Measurements from ENCODE around the gene BRPF1.
"Not testable (repeated sequence)": the region's sequence is repeated elsewhere in the genome, so short reads cannot be mapped to it uniquely, and the experiment has no call there.

BRPF1 gene

DNA sequence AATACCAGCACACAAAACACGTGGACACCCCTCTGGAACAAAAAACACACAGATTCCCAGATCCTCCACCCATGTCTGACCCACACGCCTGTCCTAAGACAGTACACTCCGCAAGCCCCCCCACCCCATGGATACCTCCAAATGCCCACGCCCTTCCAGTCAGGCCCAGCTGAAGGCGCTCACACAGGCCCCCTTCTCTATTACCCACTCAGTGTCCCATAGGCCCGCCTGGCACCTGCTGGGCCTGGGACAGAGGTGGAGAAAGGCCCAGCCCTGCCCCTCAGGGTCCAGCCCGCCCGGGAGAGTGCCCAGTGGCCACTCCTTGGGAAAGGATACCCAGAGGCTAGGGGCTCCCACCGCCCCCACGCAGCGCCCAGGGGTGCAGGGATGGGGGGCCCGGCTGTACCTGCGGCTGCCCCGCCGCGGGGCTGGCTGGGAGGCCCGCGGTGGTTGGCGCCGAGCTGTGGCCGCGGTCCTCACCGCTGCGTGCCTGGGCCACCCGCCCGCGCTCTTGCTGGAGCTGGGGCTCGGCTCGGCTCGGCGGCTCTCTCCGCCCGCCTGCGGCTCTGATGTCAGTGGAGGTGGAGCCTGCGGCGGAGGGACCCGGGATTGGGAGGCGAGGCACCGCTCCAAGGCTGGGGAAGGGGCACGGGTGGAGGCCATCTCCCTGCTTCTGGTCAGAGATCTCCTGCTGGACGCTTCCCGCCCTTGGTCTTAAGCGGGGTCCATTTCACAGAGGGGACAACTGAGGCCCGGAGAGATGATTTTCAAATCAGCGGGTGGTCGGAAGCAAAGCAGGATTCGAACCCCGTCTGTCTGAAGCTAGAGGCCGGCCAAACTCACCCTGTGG is 38.1 kb downstream of the BRPF1 start, which contains the start of gene CAMK1:
TSS of gene CAMK1 (minus strand) at position 522 of the 850 bp plus-strand sequence. CDS start 2,198 bp downstream, outside the sequence.
- peak; percentile 67 to 74 for DNase-seq

DNA sequence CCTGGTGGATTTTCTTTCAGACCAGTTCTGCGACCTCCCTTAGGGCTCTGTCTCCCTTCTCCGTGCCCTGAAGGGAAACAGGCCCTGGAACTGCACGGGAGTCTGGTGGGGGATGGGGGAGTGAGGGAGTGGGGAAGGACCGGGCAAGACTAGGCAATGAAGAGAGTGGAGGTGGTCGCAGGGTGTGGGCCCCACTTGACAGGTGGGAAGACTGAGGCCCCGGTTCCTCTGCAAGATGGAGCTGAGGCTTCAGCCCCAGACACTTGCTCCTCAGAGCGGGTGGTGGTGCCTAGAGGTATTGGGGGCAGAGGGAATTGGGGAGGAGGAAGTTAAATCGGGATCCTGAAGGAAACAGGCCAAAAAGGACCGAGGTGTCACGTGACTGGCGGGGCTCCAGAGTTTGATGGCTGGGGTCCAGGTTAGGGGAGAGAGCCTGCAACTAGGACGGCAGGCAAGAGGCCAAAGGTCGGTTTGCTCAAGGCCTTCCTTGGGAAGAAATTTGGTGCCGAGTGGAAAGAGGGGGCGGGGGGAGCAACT is 38.8 kb downstream of the BRPF1 start:
- no peak for DNase-seq

DNA sequence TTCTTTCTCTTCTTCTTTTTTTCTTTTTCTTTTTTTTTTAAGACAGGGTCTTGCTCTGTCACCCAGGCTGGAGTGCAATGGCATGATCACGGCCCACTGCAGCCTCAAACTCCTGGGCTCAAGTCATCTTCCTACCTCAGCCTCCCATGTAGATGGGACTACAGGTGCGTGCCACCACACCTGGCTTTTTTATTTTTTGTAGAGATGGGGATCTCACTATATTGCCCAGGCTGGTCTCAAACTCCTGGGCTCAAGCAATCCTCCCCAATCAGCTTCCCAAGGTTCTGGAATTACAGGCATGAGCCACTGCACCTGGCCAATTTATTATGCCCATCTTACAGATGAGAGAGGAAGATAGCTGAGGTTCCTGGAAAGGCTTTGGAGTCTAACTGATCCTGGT is 39.5 kb downstream of the BRPF1 start:
- not testable (repeated sequence) for DNase-seq

DNA sequence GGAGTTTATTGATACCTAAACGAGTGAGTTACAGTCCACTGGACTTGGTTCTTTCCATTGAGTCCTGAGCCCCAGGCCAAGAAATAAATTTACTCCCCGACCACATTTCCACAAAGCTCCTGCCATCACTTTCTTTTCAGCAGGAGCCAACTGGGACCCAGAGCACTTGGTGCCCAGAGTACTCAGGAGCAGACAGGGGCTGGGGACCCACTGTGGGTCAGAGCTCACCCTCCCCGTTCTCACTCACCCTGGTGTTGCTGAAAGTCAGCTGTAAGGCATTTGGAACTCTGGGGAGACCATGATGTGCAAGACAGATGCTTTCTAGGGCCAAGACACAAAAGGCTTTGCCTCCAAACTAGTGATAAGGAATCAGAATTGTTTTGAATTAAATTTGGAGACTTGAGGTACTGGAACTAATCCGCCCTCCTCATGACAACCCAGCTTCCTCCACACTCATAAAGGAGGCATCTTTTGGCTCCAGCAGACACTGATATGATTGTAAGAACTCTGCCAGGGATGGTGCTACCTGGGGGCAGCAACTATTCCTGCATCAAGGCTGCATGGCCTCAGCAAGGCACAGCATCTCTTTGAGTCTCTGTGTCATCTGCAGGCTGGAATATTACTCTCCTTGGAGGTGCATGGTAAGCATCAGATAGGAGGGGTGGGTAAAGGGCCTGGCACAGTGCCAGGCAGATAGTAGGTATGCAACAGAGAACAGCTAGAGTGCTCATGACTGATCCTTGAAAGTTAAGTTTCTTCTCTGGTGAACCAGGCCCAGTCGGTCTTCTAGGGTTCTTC is 45.6 kb downstream of the BRPF1 start:
- DNase-seq: no peak

DNA sequence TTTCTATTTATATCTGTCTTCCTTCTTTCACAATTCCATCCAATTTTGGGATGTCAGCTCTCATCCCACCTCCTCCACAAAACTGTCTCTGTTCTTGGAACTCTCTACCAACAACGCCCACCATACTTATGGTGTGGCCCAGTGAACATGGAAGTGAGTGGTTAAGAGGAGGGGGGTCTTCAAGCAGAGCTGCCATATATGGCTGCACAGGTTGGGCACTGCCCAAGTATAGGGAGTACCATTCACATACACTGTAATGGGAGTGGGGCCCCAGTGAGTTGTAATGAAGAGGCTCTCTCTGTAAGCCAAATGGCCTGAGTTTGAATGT is 46.1 kb downstream of the BRPF1 start:
- peak in 1 of 2 donors; percentile 26 for DNase-seq

DNA sequence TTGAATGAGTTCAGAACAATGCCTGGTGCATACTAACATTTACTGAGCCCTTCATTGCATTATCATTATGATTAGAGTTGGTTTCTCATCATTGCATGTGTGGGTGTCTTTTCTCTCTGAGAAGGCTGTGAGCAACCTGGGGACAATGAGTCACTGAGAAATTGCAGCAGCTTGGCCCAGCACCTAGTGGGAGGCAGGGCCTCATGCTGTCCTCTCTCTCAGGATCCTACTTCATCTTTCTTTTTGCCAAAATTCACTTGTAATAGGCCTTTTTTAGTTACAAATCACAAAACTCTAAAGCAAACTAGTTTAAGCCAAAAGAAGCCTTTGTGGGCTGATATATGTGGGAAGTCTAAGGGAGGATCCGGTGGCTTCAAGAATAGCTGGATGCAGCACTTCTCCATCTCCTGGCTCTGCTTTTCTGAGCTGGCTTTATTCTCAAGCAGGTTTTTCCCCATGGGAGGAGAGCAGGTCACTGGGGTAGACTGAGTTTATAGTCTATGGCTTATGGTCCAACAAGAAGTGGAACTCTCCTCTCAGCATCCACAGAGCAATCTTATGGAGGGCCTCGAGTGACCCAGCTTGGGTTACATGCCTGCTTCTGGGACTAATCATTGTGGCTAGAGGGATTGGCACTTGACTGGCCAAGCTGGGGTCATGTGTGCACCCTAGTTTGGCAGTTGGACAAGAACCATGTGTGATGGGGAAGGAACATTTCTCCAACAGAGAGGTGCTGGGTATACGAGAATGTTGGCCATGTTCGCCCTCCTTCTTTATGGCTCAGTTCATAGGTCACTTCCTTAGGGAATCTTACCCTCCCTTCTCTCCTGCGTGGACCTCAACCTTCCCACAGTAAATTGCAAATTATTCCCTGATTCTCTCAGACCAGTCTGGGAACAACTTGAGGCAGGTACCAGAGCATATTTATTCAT is 46.9 kb downstream of the BRPF1 start:
- peak in 1 of 2 donors; percentile 48 for DNase-seq

DNA sequence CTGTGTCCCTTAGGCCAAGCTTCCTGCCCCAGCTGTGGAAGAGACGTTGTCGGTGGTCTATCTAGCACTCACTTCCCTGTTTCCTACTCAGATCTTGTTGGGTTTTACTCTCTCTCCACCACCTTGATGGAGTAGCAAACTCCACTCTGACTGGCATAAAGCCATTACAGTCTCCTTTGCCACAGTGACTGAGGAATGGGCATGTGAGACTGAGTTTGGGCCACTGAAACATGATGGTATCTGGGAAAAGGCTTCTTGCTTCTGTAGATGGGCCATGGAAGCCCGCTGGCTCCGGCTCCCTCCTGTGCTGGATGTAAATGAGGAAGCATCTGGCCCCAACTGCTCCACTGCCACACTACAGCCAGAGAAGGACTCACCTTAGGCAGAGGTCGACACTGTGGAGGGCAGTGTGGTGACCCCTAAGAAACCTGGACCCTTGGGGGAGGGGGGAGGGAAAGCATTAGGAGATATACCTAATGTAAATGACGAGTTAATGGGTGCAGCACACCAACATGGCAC is 47.6 kb downstream of the BRPF1 start:
- no peak for DNase-seq

DNA sequence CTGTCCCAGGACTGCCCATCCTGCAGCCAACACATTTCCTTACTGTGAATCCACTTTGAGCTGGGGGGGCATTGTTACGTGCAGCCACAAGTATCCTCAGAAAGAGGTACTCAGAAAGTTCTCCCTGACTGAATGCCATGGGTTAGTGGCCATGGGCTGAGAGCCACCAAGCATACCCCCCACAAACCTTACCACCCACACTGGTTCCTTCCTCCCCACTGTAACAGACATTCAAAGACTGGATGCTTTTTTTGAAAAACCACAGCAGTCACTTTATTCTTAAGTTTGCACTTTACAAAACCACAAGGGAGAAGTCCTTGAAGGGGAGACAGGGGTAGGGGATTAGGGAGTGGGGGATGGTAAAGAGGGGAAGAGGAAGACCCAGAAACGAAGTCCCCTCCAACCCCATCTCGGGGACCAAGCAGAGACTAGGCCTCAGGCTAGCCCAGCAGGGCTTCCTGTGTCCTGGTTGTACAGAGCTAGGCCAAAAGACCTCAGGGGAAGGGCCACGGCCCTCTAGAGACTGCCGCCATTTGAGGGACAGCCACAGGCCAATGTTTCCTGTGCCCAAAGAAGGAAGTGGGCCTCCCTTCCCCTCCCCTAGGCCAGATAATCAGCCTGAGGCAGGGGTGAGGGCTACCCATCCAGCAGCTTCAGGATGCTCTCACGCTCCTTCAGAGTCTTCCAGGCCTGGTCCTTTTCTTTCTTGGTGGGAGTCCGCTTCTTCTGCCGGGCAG is 48.4 kb downstream of the BRPF1 start:
- DNase-seq: no peak

DNA sequence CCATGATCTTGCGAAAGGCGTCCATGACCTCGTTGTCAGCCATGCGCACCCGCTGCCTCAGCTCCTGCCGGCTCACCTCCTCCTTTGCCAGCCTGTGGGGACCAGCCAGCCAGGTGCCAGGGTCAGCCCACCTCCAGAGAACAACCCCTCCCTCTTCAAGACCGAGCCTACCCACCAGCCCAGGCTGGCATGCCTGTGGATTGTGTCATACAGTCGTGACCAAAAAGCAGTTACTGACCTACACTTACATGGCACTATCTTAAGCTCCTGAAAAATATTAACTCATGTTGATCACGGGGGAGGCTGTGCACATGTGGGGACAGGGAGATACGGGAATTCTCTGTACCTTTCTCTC is 48.9 kb downstream of the BRPF1 start:
- no peak for DNase-seq

DNA sequence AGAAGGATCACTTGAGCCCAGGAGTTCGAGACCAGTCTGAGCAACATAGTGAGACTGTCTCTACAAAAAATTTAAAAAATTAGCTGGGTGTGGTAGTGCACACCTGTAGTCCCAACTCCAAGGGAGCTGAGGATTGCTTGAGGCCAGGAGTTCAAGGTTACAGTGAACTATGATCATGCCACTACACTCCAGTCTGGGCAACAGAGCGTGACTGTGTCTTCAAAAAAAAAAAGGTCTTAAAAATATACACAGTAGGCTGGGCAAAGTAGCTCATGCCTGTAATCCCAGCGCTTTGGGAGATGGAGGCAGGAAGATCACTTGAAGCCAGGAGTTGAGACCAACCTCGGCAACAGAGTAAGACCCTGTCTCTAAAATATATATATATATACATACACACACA is 49.4 kb downstream of the BRPF1 start:
- DNase-seq: no peak

DNA sequence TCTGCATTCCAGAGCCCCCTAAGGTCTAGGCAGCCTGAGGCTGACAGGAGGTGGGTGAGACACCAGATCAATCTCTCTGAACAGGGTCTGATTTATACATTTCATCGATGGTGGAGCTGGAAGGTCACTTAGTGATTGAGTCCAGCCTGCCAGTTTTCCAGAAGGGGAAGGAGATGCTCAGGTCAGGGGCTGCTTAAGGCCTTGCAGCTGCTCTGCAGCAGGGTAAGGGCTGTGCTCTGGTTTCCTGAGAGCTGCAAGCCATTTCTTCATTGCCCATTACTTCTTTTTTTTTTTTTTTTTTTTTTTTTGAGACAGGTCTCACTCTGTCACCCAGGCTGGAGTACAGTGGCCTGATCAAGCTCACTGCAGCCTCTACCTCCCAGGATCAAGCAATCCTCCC is 50.0 kb downstream of the BRPF1 start:
- DNase-seq: no peak

DNA sequence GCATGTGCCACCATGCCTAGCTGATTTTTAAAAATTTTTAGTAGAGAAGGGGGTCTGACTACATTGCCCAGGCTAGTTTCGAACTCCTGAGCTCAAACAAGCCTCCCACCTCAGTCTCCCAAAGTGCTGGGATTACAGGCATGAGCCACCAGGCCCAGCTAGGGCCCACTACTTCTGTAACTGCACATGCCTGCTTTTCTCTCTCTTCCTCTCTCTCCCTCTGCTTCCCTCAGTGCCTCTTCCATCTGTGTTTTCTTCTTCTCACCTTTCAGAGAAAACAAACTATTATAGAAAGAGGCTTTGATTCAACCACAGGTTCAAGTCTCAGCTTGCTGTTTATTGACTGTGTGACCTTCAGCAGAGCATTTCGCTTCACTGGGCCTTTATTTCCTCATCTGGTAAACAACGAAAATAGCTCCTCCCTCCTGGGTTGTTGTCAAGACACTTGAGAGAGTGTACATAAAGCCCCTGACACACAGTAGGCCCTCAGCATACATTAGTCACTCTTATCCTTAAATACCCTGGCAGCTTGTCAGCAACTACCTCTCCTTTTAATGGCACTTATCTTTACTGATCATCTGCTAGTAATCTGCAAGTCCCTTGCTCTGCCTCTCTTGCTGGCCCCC is 50.6 kb downstream of the BRPF1 start:
- DNase-seq: no peak

DNA sequence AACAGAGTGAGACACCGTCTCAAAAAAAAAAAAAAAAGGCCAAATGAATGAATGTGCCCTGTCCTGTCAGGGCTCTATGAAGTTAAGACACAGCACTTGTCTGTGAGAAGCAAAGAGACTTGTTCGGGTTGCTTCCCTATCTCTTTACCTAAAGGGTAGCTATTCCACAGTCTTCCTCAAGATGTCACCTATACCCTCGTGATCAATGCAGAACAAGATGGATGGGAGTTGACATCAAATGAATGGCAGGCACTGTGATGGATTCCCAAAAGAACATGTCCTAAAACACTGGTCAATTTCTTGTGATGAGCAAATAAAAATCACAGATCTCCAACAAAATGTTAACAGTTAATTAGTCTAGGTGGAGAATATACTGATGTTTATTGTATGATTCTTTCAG is 51.2 kb downstream of the BRPF1 start:
- DNase-seq: no peak

DNA sequence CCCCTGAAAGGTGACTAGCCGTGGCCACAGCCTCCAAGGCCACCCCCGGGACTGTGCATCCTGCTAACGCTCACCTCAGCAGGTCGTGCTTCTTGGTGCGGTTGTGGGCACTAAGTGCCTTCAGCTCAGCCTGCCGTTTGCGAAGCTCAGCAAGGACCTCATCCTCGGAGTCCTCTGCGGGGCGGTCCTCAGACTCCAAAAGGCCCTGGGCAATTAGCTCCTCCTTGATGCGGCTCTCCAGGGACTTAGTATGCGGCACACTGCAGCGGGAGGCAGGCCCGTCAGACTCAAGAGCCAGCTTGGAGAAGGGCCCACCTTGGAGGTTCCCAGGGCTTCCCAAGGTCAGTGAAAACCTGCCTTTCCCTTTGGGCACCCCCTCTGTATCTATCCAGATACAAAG is 52.4 kb downstream of the BRPF1 start:
- DNase-seq: no peak

DNA sequence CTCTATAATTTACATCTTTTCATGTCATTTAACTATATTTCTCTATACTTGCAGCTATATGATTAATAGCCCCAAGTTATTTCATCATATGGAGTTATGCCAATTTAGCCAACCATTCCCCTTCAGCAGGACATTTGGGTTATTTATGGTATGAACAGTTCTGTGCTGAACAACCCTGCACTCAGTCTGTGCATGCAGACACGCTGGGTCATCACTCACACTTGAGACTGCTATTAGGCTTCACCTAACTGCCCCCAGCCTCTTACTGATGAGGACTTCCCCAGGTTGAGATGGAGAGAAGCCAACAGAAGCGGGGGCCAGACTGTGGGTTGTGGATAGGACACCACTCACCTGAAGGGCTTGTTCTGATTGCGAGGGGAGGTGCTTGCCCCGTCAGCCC is 53.4 kb downstream of the BRPF1 start:
- DNase-seq: no peak

DNA sequence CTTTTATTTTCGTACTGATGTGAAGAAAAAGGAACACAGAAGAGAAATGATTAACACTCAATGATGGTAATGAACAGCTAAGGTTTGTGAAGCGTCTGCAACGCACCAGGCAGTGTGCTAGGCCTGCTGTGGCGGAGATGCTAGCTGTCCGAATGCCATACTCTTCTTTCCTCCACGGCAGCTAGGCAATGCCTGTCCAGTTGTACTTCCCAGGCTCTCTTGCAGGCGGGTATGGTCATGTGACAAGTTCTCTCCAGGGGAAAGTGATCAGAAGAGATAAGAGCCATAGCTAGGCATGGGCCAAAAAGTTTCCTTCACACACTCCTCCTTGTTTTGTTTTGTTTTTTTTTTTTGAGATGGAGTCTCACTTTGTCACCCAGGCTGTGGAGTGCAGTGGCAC is 54.1 kb downstream of the BRPF1 start:
- DNase-seq: no peak

DNA sequence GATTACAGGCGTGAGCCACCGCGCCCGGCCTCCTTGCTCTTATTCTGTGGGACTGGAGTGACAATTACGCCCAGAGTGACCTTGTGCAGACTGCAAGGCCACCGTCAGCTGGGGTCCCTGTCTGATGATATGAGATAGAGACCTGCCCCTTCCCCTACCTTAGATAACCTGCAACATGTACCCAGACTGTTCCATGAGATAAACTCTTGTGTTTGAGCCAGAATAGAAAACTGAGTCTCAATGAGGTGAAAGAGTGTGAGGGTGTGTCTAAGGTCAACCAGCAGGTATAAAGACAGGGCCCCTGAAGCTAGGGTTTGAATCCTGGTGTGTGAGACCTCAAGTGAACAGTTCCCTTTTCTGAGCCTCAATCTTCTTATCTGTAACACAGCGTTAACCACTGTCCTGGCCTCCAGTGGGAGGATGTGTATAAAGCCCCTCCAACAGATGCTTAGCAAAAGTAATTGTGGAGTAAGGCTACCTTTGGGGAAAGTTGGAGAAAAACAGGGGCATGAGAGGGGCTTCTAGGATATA is 54.7 kb downstream of the BRPF1 start:
- no peak for DNase-seq

DNA sequence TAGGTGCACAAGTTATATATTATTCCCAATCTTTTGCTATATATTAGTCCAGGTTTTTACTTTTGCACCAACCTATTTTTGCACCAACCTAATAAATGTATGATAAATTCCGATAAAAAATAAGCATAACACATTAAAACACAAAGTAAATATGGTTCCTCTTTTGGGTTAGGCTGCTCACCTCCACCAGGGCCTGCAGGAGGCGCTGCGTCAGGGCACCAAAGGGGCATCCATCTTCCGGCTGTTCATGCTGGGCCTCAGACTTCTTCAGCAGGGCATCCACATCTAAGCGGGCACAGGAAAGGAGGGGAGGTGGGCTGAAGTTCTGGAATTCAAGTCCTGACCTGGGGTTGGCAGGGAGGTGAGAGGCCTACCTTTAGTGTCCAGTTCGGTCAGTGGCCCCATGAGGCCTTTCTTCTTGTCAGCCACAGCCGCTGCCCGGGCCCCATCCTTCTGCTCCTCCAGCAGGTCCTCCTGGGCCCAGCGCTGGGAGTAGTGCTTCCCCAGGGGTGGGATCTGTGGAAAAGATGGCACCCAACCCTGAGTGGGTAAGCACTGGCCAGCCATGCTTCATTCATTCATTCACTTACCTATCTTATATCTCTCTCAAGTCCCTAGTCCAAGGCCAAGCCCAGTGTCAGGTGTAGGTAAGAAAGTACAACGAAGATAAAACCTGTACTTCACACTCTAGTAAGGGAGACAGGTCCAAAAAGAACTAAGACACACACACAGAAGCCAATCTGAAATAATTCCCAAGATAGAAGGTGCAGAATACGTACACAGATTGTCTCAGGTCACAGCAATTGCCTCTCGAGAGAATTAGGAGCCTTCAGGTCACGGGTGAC is 55.5 kb downstream of the BRPF1 start:
- no peak for DNase-seq

DNA sequence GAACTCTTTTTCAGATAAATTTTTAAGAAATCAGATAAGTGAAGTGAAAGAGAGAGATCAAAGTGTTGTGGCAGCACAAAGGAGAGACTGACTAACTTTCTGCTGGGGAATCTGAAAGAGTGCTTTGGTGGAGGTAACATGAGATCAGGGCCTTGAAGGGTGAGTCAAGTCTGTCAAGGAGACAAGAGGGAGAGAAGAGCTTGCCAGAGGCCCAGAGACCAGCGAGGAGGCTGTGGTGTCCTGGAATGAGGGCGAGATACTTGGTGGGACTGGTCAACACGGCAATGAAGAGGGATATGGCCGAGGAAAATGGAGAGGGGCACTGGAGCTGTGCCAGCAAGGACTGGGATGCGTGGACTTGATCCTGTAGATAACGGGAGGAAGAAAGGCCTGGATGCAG is 56.2 kb downstream of the BRPF1 start:
- DNase-seq: no peak

DNA sequence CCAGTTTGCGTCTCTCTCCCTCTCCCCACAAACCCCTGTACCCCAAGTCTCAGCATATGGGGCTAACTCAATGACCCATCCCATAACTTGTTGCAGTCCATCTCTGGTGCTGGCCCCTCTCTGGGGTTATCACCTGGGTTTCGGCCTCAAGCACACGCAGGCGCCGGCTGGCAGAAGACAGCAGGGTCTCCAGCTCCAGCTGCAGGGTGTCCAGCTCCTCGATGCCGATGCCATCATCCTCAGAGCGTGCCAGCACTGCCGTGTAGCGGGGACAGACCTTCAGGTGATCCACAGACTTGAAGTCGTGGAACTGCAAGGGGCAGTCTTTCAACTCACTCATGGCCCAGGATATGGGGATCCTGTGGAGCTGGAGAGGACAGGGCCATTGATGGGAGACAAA is 59.6 kb downstream of the BRPF1 start:
- DNase-seq: no peak

All from stimulated activated CD4-positive, alpha-beta T cell treated with anti-CD3 and anti-CD28 coated beads, Interleukin-2, amount 100 ng/mL, for 48 hours (primary cell).